Heart left ventricle (tissue), 13 donors: ENCODE measurements around the gene ADIPOQ.

ENCODE experiments used
- POLR2A ChIP-seq, 2 donors: fragments of 450-650 bp; IDR thresholded peaks; one replicate each; pipeline ENCODE4 v1.6.1; 2017; ENCODE audit warnings: antibody characterized with exemption in 2 of 2, mild to moderate bottlenecking in 2 of 2, moderate library complexity in 2 of 2
- TF ChIP-seq, protein P1 (sequence below), 12 donors: fragments of 200-600 bp; sonication (generic) in 4 of 12; IDR thresholded peaks; one replicate each; pipeline versions ENCODE4 v1.5.0 to v1.8.0; 2018 to 2022; ENCODE audit warnings: antibody characterized with exemption in 12 of 12, mild to moderate bottlenecking in 5 of 12
- donor health status: ischemic (EF 13 %, LVEDD 7.1; RV severe dilation, severe dysfunction).
- donor health status: DM: no; HTN: yes; CAD: no.
- donor health status: DM: no; HTN: no; CAD: no.
- donor health status: ischemic (EF 25% LVEDD 6.9; RV normal size, moderate dysfunction).
- donor health status: ischemic (EF 25% LVEDD 5.7; RV mildly dilated, moderate dysfunction).
- donor health status: ischemic (EF 35%, LVEDD 5.7; RV mildly dilated, moderate dysfunction).
- donor health status: nonischemic (EF 11% LVEDD 7.7; RV severe dilation, severe dysfunction).
- donor health status: DM: yes; HTN: yes; CAD: no.
- donor health status: PGD.
- donor health status: ischemic (EF 29% LVEDD 5.4; RV normal size, mild dysfunction).
- donor health status: nonischemic (EF 23%, LVEDD 6.1; RV moderate dilation, normal function).

DNA sequence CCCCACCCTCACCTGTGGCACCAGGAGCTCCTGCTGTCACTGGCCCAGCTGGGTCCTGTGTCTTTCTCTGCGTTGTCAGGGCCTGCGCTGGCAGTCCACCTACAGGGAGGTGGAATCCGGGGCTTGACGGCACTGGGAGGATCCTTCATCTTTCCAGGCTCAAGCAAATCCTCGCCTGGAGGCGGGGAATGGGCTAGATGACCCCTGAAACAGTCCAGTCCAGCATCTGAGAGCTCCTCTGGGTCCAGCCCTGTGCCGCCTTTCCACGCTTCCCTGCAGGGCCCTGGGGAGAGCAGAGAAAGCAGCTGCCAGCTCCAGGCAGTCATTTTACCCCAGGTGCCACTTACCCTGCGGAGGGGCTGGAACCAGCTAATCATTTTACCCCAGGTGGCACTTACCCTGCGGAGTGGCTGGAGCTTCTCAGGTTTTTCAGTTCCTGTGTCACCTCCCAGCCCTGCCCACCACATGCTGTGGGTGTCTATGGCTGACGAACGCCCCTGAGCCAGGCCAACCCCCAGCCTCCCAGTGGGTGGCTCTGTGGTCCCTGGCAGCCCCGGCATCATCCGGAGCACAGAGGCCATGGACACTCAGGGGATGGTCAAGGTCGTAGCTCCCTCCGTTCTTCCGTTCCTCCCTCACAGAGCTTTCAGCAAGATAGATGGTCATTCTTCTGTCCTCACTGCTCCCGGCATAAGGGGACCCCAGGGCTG is 17.9 kb upstream of the ADIPOQ start:
- TF ChIP-seq, protein P1, sequence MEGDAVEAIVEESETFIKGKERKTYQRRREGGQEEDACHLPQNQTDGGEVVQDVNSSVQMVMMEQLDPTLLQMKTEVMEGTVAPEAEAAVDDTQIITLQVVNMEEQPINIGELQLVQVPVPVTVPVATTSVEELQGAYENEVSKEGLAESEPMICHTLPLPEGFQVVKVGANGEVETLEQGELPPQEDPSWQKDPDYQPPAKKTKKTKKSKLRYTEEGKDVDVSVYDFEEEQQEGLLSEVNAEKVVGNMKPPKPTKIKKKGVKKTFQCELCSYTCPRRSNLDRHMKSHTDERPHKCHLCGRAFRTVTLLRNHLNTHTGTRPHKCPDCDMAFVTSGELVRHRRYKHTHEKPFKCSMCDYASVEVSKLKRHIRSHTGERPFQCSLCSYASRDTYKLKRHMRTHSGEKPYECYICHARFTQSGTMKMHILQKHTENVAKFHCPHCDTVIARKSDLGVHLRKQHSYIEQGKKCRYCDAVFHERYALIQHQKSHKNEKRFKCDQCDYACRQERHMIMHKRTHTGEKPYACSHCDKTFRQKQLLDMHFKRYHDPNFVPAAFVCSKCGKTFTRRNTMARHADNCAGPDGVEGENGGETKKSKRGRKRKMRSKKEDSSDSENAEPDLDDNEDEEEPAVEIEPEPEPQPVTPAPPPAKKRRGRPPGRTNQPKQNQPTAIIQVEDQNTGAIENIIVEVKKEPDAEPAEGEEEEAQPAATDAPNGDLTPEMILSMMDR (IDR thresholded peaks at IDR 0.05), result no peak
- TF ChIP-seq POLR2A (IDR thresholded peaks at IDR 0.05), result no peak
